HFFc6 (cell line): ENCODE measurements around the gene BLMH. TPM values are rescaled to one million over a fixed set of nuclear protein-coding genes. Genes with fewer than 3 reads are reported as not detected.
A peak's percentile ranks its signal among the peaks of the same experiment; 100 is the strongest.

Experiments used
- DNase-seq: peaks from one replicate; pipeline ENCODE4 v3.0.0-alpha.2; 2018
- H3K27ac Mint-ChIP-seq: 2 replicates; pipeline ENCODE4 v1.8.0; 2020; ENCODE audit warnings: mild to moderate bottlenecking, mixed read lengths
- H3K27me3 Mint-ChIP-seq: 2 replicates; pipeline ENCODE4 v1.8.0; 2021; ENCODE audit warnings: mild to moderate bottlenecking, moderate library complexity, mixed read lengths; ENCODE audit not compliant: insufficient read depth
- H3K36me3 Mint-ChIP-seq: 2 replicates; pipeline ENCODE4 v1.8.0; 2021; ENCODE audit warnings: low read depth, mixed read lengths
- H3K4me1 Mint-ChIP-seq: 2 replicates; pipeline ENCODE4 v1.8.0; 2020; ENCODE audit warnings: low read depth, mixed read lengths
- H3K4me3 Mint-ChIP-seq: 2 replicates; pipeline ENCODE4 v1.8.0; 2020; ENCODE audit warnings: mild to moderate bottlenecking, moderate library complexity, mixed read lengths
- H3K9me3 Mint-ChIP-seq: 2 replicates; pipeline ENCODE4 v1.8.0; 2020; ENCODE audit warnings: mild to moderate bottlenecking, mixed read lengths
- total RNA-seq, 6 experiments: library from RNA; stranded (reverse); fragmentation: NEBNext Ultra II Directional; extraction: Animal tissue kit (Norgen Biotek cat#: 25700); gene quantifications; 2 replicates in 1 of 6; 3 replicates in 5 of 6; pipeline ENCODE4 v1.2.3, GENCODE V29; 2021
- TF ChIP-seq, protein P1 (sequence below): fragments of 200-600 bp; sonication (generic); IDR thresholded peaks from 2 replicates; pipeline ENCODE4 v1.5.0; 2021; ENCODE audit warnings: antibody characterized with exemption, mild to moderate bottlenecking

The BLMH gene
- total RNA-seq, 6 experiments from 2014 or later, result 20.0 to 24.6 (median 22.4) TPM

DNA sequence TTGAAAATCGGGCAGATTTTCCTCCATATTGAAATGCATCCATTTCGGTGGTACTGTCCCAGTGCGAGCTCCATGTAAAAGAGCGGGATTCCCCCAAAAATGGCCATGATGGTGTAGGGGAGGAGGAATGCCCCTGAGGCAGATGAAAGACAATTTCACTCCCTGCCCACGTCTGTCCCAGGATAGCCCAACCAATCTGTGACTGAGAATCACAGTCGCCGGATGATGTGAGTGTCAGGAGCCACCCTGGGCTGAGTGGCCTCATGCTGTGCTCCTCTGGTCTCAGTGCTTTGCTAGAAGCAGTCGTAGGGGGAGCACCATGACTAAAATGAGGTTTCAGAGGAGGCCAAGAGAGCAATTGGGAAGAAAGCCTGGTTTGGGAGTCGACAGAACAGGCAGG lies 72.9 kb downstream of the BLMH start:
- Mint-ChIP-seq H3K27ac (no peak overlapping the region), H3K4me1 (no peaks in the 10 kb centered on the region), H3K27me3 (peaks cover 24% of the 10 kb centered on the region), H3K4me3 (no peak overlapping the region), H3K9me3 (no peaks in the 10 kb centered on the region), H3K36me3 (no peaks in the 10 kb centered on the region)
- TF ChIP-seq, protein P1, sequence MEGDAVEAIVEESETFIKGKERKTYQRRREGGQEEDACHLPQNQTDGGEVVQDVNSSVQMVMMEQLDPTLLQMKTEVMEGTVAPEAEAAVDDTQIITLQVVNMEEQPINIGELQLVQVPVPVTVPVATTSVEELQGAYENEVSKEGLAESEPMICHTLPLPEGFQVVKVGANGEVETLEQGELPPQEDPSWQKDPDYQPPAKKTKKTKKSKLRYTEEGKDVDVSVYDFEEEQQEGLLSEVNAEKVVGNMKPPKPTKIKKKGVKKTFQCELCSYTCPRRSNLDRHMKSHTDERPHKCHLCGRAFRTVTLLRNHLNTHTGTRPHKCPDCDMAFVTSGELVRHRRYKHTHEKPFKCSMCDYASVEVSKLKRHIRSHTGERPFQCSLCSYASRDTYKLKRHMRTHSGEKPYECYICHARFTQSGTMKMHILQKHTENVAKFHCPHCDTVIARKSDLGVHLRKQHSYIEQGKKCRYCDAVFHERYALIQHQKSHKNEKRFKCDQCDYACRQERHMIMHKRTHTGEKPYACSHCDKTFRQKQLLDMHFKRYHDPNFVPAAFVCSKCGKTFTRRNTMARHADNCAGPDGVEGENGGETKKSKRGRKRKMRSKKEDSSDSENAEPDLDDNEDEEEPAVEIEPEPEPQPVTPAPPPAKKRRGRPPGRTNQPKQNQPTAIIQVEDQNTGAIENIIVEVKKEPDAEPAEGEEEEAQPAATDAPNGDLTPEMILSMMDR, result no peak
- no peak for DNase-seq

DNA sequence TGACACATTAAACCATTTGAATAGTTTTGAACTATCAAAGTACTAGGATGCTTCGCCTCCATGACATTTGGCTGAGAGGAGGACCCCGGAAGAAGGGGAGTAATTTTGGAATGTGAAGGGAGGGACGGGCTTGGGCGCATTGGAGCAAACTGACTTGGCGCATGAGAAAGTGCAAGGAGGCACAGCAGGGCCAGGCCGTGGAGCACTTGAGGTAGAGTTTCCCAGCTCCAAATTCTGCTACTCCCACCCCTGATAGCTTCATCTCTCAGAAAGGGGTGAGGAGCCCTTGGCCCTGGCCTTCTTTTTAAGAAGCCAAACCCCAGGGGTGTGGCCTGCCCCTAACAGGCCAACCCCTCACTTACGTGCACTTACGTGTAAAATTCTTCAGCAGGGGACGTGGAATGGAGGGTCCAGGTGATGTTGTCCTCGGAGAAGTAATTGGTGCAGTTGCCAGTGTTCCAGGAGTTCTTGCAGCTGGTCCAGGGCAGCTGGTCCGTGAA lies 73.9 kb downstream of the BLMH start:
- Mint-ChIP-seq H3K4me1 (no peaks in the 10 kb centered on the region), H3K27me3 (peaks cover 30% of the 10 kb centered on the region), H3K27ac (no peak overlapping the region), H3K9me3 (no peaks in the 10 kb centered on the region), H3K4me3 (no peak overlapping the region), H3K36me3 (no peaks in the 10 kb centered on the region)
- no peak for DNase-seq
- TF ChIP-seq, protein P1, result no peak

DNA sequence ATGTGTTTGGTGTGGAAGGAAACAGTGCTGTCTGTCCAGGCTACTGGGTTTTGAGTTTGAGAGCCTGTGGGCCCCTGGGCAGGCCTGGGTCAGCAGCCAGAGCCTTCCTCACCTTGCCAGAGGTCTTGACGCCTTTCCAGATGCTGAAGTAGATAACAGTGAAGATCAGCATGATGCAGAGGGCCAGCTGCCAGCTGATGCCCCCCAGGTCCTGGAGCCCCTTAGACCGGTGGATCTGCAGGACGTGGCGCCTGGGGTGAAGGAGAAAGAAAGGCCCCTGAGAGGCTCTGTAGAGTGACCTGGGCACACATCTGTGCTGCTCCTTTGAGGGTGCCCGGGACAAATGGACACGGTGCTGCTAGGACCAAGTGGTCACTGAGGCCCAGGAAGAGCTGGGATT lies 74.7 kb downstream of the BLMH start:
- no peaks in the 10 kb centered on the region for H3K4me1 Mint-ChIP-seq
- TF ChIP-seq, protein P1, result no peak
- peaks cover 30% of the 10 kb centered on the region for H3K27me3 Mint-ChIP-seq
- no peak for DNase-seq
- H3K4me3 Mint-ChIP-seq, result no peak overlapping the region
- no peaks in the 10 kb centered on the region for H3K9me3 Mint-ChIP-seq
- no peak overlapping the region for H3K27ac Mint-ChIP-seq
- no peaks in the 10 kb centered on the region for H3K36me3 Mint-ChIP-seq

DNA sequence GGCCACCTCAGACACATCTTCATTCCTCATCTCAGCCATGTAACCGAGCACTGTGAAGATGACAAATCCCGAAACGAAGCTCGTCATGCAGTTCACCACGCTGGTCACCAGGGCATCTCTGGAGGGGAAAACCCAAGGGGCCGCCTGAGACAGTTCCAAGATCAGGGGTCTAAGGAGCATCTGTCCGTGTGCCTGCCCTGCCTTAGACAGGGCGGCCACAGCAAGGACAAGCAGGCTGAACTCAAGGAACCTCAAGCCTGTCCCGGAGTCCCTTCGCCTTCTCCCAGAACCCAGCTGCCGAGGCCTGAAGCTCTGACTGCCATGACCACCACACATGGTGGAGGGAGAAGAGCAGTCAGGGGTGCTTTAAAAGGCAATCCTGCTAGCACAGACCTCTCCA lies 79.0 kb downstream of the BLMH start:
- Mint-ChIP-seq H3K36me3 (no peaks in the 10 kb centered on the region), H3K4me1 (peaks cover 7% of the 10 kb centered on the region), H3K9me3 (no peaks in the 10 kb centered on the region), H3K27me3 (peaks cover 26% of the 10 kb centered on the region), H3K4me3 (no peak overlapping the region), H3K27ac (no peak overlapping the region)
- TF ChIP-seq, protein P1, result peak; percentile 20; the same call in 1 of the 2 replicates
- no peak for DNase-seq

DNA sequence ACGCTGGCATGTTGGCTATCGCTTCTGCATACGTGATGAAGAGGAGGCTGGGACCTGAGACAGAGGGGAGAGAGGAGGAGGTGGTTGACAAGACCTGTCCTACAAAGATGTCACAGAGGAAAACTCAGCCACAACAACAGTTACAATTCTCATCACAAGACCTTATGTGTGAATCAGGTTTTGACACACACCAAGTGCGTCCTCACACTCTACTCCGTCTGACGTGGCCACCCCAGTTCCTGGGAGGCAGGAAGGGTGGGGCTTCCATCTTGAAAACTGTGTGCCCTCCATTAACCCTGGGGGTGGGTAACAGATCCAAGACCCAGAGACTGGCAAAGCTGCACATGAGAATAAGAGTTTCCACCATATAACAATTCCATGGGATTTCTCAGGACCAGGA lies 80.4 kb downstream of the BLMH start:
- Mint-ChIP-seq H3K27ac (no peak overlapping the region), H3K4me1 (peaks cover 9% of the 10 kb centered on the region), H3K9me3 (no peaks in the 10 kb centered on the region), H3K36me3 (no peaks in the 10 kb centered on the region), H3K4me3 (no peak overlapping the region), H3K27me3 (peaks cover 19% of the 10 kb centered on the region)
- no peak for DNase-seq
- TF ChIP-seq, protein P1, result no peak

DNA sequence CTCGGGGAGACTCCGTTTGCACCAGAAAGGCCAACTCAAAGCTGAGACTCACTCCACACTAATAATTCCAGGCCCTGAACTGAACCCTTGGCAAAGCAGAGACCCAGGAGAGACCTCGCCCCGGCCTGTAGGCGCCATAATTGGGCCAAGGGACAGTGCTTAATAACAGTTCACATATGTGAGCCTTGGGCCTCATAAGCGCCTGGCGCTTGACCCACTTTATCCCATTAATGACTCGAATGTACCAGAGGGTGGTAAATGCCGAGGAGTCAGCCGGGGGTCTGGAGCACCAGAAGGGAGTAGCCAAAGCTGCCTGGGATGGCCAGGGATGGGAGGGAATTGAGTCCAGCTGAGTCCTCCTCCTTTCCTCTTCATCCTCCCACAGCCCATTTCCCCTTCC lies 80.8 kb downstream of the BLMH start:
- Mint-ChIP-seq H3K4me3 (no peak overlapping the region), H3K27ac (no peak overlapping the region), H3K27me3 (peaks cover 20% of the 10 kb centered on the region), H3K36me3 (no peaks in the 10 kb centered on the region), H3K4me1 (peaks cover 9% of the 10 kb centered on the region), H3K9me3 (no peaks in the 10 kb centered on the region)
- DNase-seq, result no peak
- TF ChIP-seq, protein P1, result no peak
